Activated T-cell treated with anti-CD3 and anti-CD28 coated beads, Interleukin-2, amount 50 U/mL, for 72 hours (primary cell): ENCODE measurements around the gene ACAD10. TPM values are rescaled to one million over a fixed set of nuclear protein-coding genes. Genes with fewer than 3 reads are reported as not detected.

Source experiments
- ATAC-seq, 2 donors: fragments of 150-1000 bp; cut with Tn5 transposase; replicated peaks in 1 of 2; 2 replicates each; pipeline ENCODE4 v1.10.0; 2021; ENCODE audit warnings: moderate library complexity in 2 of 2, mild to moderate bottlenecking in 1 of 2
- DNase-seq, 2 donors: peaks; one replicate each; pipeline ENCODE4 v3.0.0; 2021 to 2022; ENCODE audit warnings: mixed read lengths in 1 of 2
- H3K27ac Mint-ChIP-seq: one replicate; pipeline ENCODE4 v1.8.0; 2022; ENCODE audit warnings: mild to moderate bottlenecking, moderate library complexity, mixed read lengths
- H3K27me3 Mint-ChIP-seq: one replicate; pipeline ENCODE4 v1.8.0; 2022; ENCODE audit warnings: low read depth, mixed read lengths
- H3K36me3 Mint-ChIP-seq, 2 donors: one replicate each; pipeline ENCODE4 v1.8.0; 2022; ENCODE audit warnings: mixed read lengths in 2 of 2, mild to moderate bottlenecking in 1 of 2; ENCODE audit not compliant: insufficient read depth in 2 of 2
- H3K4me1 Mint-ChIP-seq: one replicate; pipeline ENCODE4 v1.8.0; 2022; ENCODE audit warnings: low read depth, mixed read lengths
- H3K4me3 Mint-ChIP-seq, 2 donors: one replicate each; pipeline ENCODE4 v1.8.0; 2022; ENCODE audit warnings: mild to moderate bottlenecking in 2 of 2, mixed read lengths in 2 of 2, moderate library complexity in 2 of 2
- H3K9me3 Mint-ChIP-seq, 2 donors: one replicate each; pipeline ENCODE4 v1.8.0; 2022; ENCODE audit warnings: mixed read lengths in 2 of 2
- total RNA-seq, 2 donors: library from RNA; stranded (reverse); gene quantifications; one replicate each; pipeline ENCODE4 v1.2.3, GENCODE V29; 2022

The ACAD10 gene
- total RNA-seq, 2 donors from 2014 or later = 32.4 to 34.5 TPM

DNA sequence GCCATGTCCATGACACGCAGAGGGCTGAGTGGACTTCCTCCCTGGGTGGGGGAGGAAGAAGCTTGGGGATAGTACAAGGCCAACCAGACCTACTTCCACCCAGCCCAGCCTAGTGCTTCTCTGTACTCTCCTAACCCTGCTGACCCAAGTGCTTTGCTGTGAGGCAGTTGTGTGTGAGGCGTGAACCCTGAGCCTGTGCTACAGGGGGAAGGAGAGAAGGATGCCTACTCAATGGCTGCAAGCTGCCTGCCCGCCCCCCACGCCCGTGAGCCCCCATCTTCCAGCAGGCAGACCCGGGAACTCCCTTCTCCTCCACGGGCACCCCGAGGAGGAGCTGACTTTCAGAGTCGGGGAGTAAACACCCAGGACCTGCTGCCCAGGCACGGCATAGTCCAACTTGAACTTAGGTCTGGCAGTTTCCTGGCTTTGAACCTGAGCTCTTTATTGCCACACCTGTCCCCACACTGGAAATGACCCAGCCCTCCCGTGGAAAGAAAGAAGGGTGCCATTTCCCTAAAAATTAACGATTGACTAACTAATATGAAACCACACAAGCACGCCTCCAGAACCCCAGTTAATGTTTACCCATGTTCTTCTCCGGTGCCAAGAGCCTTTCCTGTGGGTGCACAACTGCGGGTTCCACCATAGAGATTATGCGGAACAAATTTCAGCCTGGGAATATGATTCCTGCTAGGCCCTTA lies 91.6 kb downstream of the ACAD10 start:
- Mint-ChIP-seq H3K4me1 (peaks cover 15% of the 10 kb centered on the region), H3K4me3 (no peak overlapping the region), H3K27me3 (peaks cover 6% of the 10 kb centered on the region), H3K27ac (no peak overlapping the region), H3K36me3 (no peaks in the 10 kb centered on the region), H3K9me3 (no peaks in the 10 kb centered on the region)
- DNase-seq (no peak), ATAC-seq (no peak)

DNA sequence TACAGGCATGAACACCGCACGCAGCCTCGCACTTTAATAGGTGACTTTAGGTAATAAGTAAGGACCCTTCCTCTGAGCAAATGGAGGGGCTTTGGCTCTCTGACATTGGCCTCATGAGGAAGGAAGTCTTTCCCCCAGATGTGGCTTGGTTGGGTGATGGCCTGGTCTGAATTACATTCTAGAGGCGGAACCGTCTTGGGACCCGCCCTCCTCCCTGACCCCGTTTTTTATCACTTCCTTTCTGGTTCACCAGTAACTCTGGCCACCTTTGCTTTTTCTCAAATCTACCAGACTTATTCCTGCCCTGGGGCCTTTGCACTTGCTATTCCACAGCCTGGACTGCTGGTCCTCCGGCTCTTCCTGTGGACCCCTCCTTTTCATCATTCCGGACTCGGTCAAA lies 94.3 kb downstream of the ACAD10 start:
- Mint-ChIP-seq H3K4me1 (peaks cover 7% of the 10 kb centered on the region), H3K36me3 (no peaks in the 10 kb centered on the region), H3K4me3 (no peak overlapping the region), H3K9me3 (no peaks in the 10 kb centered on the region), H3K27ac (no peak overlapping the region), H3K27me3 (peaks cover under 1% of the 10 kb centered on the region)
- no peak for DNase-seq
- ATAC-seq = no peak

DNA sequence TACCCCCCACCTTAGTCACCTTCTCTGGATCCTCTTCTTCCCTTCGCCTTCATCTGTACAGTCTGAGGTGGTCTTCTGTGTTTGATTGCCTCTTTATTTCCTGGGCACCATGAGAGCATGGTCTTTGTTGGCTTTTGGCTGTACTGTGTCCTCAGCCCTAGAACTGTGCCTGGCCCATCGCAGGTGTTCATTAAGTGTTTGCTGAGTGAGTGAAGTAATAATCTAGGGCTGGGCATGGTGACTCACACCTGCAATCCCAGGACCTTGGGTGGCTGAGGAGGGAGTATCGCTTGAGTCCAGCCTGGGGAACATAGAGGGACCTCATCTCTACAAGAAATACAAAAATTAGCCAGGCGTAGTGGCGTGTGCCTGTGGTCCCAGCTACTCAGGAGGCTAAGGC lies 94.8 kb downstream of the ACAD10 start:
- no peak overlapping the region for H3K27ac Mint-ChIP-seq
- no peaks in the 10 kb centered on the region for H3K9me3 Mint-ChIP-seq
- H3K27me3 Mint-ChIP-seq = no peaks in the 10 kb centered on the region

DNA sequence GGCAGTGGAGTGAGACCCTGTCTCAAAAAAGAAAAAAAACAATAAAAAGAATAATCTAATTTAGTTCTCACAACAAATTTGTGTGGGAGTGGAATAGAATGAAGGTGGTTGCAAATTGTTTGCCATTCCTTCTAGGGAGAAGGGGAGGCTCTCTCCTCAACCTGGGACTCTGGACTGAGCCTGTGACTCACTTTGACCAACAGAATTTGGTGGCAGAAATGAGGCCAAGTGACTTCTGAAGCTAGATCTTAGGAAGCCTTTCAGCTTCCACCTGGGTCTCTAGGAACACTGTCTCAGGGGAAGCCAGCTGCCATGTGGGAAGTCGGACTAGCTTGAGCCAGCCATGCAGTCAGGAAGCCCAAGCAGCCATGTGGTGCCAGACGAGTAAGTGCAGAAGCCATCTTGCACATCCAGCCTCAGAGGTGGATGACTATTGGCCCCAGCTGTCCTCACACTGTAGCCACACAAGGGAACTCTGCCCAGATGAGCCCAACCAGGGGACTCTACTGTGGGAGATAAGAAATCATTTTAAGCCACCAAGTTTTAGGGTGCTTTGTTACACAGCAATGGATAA lies 95.3 kb downstream of the ACAD10 start:
- ATAC-seq = no peak
- Mint-ChIP-seq H3K4me3 (no peak overlapping the region), H3K27me3 (no peaks in the 10 kb centered on the region), H3K27ac (no peak overlapping the region), H3K9me3 (no peaks in the 10 kb centered on the region), H3K4me1 (no peaks in the 10 kb centered on the region), H3K36me3 (no peaks in the 10 kb centered on the region)
- DNase-seq = no peak

More for the DNA sequence above, 94.8 kb downstream of the ACAD10 start:
- DNase-seq (no peak), ATAC-seq (no peak)
- Mint-ChIP-seq H3K4me1 (peaks cover 3% of the 10 kb centered on the region), H3K4me3 (no peak overlapping the region), H3K36me3 (no peaks in the 10 kb centered on the region)

DNA sequence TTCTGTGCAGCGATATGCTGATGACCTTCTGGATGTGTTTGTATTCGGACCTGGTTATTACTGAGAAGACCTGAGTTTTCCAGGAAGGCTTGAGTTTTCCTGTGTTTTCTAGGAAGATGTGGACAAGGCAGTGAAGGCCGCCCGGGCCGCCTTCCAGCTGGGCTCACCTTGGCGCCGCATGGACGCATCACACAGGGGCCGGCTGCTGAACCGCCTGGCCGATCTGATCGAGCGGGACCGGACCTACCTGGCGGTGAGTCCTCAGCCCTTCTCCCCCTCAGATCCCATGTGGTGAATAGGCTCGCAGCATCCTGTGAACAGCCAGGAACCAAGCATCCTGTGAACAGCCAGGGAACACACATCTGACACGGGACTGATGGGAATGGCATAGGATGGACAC lies 97.2 kb downstream of the ACAD10 start:
- Mint-ChIP-seq H3K27ac (no peak overlapping the region), H3K4me1 (no peaks in the 10 kb centered on the region), H3K9me3 (no peaks in the 10 kb centered on the region), H3K36me3 (no peaks in the 10 kb centered on the region), H3K4me3 (no peak overlapping the region), H3K27me3 (no peaks in the 10 kb centered on the region)
- DNase-seq (no peak), ATAC-seq (no peak)

DNA sequence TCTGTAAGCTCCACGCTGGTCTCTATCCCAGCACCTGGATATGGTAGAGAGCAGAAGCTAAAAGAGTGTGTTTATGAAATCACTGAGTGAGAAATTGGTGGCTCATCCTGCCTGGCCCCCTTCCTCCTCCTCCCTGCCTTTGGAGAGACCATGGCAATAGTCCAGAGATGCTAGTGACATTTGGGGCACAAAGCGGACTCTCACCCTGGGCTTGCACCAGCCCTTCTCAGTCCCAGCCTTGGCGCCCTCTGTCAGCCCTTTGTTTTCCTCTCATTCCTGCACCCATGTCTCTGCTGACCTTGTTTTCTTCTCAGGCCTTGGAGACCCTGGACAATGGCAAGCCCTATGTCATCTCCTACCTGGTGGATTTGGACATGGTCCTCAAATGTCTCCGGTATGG lies 99.1 kb downstream of the ACAD10 start:
- no peak for DNase-seq
- Mint-ChIP-seq H3K27me3 (no peaks in the 10 kb centered on the region), H3K4me1 (no peaks in the 10 kb centered on the region), H3K4me3 (no peak overlapping the region), H3K27ac (no peak overlapping the region), H3K9me3 (no peaks in the 10 kb centered on the region), H3K36me3 (no peaks in the 10 kb centered on the region)
- ATAC-seq = no peak

DNA sequence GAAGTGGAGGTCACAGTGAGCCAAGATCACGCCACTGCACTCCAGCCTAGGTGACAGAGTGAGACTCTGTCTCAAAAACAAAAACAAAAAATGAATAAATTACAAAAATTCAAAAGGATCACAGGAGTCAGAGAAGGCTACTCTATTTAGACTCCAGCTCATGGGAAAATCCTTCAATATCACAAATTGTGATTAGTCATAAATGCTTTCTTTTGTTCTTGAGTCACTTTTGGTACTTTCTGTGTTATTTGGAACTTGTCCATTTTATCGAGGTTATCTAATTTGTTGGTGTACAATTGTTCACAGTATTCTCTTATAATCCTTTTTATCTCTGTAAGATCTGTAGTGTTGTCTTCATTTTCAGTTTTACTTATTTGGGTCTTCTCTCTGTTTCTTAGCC lies 99.8 kb downstream of the ACAD10 start:
- Mint-ChIP-seq H3K4me3 (no peak overlapping the region), H3K27ac (no peak overlapping the region), H3K27me3 (no peaks in the 10 kb centered on the region), H3K4me1 (no peaks in the 10 kb centered on the region), H3K36me3 (no peaks in the 10 kb centered on the region), H3K9me3 (no peaks in the 10 kb centered on the region)
- no peak for DNase-seq
- no peak for ATAC-seq

DNA sequence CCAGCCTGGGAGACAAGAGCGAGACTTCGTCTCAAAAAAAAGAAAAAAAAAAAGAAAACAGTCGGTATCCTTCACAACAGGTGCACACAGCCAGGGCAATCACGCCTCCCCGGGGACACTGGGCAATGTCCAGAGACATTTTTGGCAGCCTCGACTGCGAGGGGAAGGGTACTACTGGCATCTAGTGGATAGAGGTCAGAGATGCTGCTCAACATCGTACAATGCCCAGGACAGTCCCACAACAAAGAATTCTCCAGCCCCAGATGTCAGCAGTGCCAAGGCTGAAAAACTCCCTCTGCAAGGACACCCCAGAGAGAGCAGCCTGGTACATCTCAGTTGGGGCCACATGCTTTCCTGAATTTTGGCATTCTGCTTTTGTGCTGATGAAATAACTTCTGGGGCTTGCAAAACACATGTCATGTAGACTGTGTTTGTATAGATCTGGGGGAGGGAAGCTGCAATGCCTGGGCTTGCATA lies 102.4 kb downstream of the ACAD10 start:
- no peaks in the 10 kb centered on the region for H3K4me1 Mint-ChIP-seq
- H3K27ac Mint-ChIP-seq = no peak overlapping the region
- no peaks in the 10 kb centered on the region for H3K9me3 Mint-ChIP-seq
- ATAC-seq = no peak
- H3K4me3 Mint-ChIP-seq = no peak overlapping the region
- no peaks in the 10 kb centered on the region for H3K27me3 Mint-ChIP-seq
- H3K36me3 Mint-ChIP-seq = no peaks in the 10 kb centered on the region
- DNase-seq = no peak

DNA sequence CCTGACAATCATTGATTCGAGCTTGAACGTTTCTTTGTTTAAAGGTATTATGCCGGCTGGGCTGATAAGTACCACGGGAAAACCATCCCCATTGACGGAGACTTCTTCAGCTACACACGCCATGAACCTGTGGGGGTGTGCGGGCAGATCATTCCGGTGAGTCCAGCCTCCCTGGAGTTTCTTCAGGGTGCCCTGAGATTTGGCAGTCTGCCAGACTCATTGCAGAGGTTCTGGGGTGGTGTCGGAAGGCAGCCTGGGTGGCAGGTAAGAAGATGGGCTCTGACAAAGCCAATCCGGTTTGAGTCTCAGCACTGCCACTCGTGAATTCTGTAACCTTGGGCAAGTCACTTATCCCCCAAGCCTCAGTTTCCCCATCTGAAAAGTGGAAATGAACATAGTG lies 103.9 kb downstream of the ACAD10 start:
- DNase-seq = no peak
- Mint-ChIP-seq H3K4me1 (no peaks in the 10 kb centered on the region), H3K4me3 (no peak overlapping the region), H3K9me3 (no peaks in the 10 kb centered on the region), H3K36me3 (no peaks in the 10 kb centered on the region), H3K27ac (no peak overlapping the region), H3K27me3 (no peaks in the 10 kb centered on the region)
- ATAC-seq = no peak

DNA sequence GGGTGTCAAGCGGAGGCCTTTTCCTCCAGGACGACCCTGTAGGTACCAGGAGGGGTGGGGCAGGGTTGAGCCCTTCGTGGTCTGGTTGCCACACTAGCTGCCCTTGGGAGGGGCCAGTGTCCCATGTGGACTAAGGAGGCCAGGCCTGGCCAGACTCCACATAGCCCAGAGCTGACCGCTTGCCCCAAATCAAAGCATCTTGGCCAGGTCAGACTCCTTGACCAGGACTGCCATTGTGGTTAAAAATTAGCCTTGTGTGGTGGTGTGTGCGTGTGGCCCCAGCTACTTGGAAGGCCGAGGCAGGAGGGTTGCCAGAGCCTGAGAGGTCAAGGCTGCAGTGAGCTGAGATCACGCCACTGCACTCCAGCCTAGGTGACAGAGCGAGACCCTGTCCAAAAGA lies 105.7 kb downstream of the ACAD10 start:
- Mint-ChIP-seq H3K9me3 (no peaks in the 10 kb centered on the region), H3K4me3 (no peak overlapping the region), H3K36me3 (no peaks in the 10 kb centered on the region), H3K27me3 (no peaks in the 10 kb centered on the region), H3K4me1 (no peaks in the 10 kb centered on the region), H3K27ac (no peak overlapping the region)
- ATAC-seq (no peak), DNase-seq (no peak)

DNA sequence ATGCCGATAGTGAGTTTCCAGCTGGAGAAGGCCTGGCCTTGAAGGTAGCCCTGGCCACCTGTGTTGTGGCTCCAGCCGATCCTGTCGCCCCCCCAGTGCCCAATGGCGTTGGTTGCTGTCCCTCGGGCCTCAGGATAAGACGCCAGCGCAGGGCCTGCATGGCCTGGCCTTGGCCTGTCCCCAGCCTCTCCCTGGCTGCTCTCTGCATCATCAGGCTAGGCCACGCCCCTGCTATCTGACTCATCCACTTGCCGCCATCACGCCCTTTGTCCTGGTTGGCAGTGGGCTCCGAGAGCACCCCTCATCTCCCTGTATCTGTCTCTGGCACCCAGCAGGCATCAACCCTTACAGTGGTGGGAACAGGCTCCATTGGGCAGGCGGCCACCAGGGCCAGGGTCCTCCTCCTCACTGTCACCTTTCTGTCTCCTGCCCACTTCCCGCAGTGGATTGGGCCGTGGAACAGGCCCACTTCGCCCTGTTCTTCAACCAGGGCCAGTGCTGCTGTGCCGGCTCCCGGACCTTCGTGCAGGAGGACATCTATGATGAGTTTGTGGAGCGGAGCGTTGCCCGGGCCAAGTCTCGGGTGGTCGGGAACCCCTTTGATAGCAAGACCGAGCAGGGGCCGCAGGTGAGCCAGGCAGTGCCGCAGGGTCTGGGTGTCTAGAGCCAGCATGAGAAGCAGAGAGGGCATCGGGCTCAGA lies 106.5 kb downstream of the ACAD10 start:
- Mint-ChIP-seq H3K4me1 (no peaks in the 10 kb centered on the region), H3K4me3 (no peak overlapping the region), H3K27me3 (no peaks in the 10 kb centered on the region), H3K9me3 (no peaks in the 10 kb centered on the region), H3K36me3 (no peaks in the 10 kb centered on the region), H3K27ac (no peak overlapping the region)
- DNase-seq (no peak), ATAC-seq (no peak)

DNA sequence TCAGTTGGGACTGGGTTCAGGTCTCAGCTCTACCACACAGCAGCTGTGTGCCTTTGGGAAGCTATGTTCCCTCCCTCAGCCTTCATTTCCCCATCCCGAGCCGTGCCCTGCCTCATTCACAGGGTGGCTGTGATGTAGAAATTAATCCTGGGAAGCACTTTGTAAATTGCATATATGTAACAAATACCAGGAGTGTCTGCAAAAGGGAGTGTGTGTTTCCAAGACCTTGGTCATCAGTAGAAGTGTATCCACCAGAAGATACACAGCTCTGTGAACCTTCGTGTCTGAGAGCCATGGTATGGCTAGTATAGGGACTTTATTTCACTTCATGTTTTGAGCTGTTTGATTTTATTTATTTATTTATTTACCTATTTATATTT lies 107.0 kb downstream of the ACAD10 start:
- Mint-ChIP-seq H3K27ac (no peak overlapping the region), H3K36me3 (no peaks in the 10 kb centered on the region), H3K4me3 (no peak overlapping the region), H3K9me3 (no peaks in the 10 kb centered on the region), H3K27me3 (no peaks in the 10 kb centered on the region), H3K4me1 (no peaks in the 10 kb centered on the region)
- ATAC-seq (no peak), DNase-seq (no peak)

DNA sequence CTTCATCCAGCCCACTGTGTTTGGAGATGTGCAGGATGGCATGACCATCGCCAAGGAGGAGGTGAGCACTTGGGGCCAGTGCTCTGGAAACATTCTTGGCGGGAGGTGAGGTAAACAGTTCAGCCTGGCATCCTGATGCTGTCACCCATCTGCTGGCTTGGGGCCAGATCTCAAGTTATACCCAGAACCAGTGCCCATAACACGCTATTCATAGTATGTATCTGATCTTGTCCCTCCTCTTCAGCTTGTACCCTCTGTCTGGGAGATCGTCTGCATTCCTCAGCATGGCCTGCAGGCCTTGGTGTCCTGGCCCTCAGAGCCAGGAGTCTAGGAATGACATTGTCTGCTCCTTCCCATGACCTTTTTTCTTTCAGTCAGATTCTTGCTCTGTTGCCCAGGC lies 112.3 kb downstream of the ACAD10 start:
- peaks cover 5% of the 10 kb centered on the region for H3K4me1 Mint-ChIP-seq

More for the DNA sequence above, 112.3 kb downstream of the ACAD10 start:
- Mint-ChIP-seq H3K27me3 (no peaks in the 10 kb centered on the region), H3K4me3 (no peak overlapping the region), H3K9me3 (no peaks in the 10 kb centered on the region), H3K27ac (no peak overlapping the region), H3K36me3 (peaks cover 0 to 2% of the 10 kb centered on the region in 2 donors)
- ATAC-seq (no peak), DNase-seq (no peak)
